HepG2 (cell line): ENCODE measurements around the gene GOLGB1. TPM values are rescaled to one million over a fixed set of nuclear protein-coding genes. Genes with fewer than 3 reads are reported as not detected.
A peak's percentile ranks its signal among the peaks of the same experiment; 100 is the strongest.

Source experiments
- ATF1 ChIP-seq: IDR thresholded peaks from 2 replicates; pipeline ENCODE4 v1.6.1; 2016; ENCODE audit warnings: mild to moderate bottlenecking, control low read depth
- FOXO1 ChIP-seq: sonication (generic); formaldehyde crosslinking; IDR thresholded peaks from 2 replicates; pipeline ENCODE4 v1.4.0; 2020; ENCODE audit warnings: missing genetic modification reagents
- KDM6A ChIP-seq: IDR thresholded peaks from 2 replicates; pipeline ENCODE4 v1.6.1; 2016; ENCODE audit warnings: low read depth
- MEIS2 ChIP-seq: sonication (generic); formaldehyde crosslinking; IDR thresholded peaks from 2 replicates; pipeline ENCODE4 v1.9.0; 2021; ENCODE audit warnings: mild to moderate bottlenecking, missing genetic modification reagents
- NRL ChIP-seq: sonication (generic); formaldehyde crosslinking; IDR thresholded peaks from 2 replicates; pipeline ENCODE4 v1.5.0; 2020; ENCODE audit warnings: missing genetic modification reagents, mild to moderate bottlenecking, moderate library complexity, borderline replicate concordance
- PRMT3 ChIP-seq: sonication (generic); formaldehyde crosslinking; IDR thresholded peaks from 2 replicates; pipeline ENCODE4 v1.8.1; 2022; ENCODE audit warnings: low read depth, mild to moderate bottlenecking, moderate library complexity, missing genetic modification reagents, borderline replicate concordance
- THAP11 ChIP-seq: IDR thresholded peaks from 2 replicates; pipeline ENCODE4 v1.6.1; 2016; ENCODE audit warnings: missing biosample characterization, missing genetic modification reagents
- ZNF234 ChIP-seq: sonication (generic); formaldehyde crosslinking; conservative IDR thresholded peaks from 2 replicates; pipeline ENCODE4 v1.5.1; 2020; ENCODE audit warnings: mild to moderate bottlenecking, missing genetic modification reagents
- ZNF468 ChIP-seq: sonication (generic); formaldehyde crosslinking; IDR thresholded peaks from 2 replicates; pipeline ENCODE4 v1.8.0; 2022; ENCODE audit warnings: mild to moderate bottlenecking, moderate library complexity, missing genetic modification reagents
- ZSCAN12 ChIP-seq: sonication (generic); formaldehyde crosslinking; IDR thresholded peaks from 2 replicates; pipeline ENCODE4 v1.9.0; 2021; ENCODE audit warnings: mild to moderate bottlenecking, missing genetic modification reagents
- polyA plus RNA-seq, 8 experiments: library from polyadenylated mRNA; depleted of rRNA in 3 of 8; stranded (reverse) in 7 of 8; unstranded in 1 of 8; fragments of >200 nt; fragmentation: Illumina TruSeq in 4 of 8; extraction: Trizol in 4 of 8; gene quantifications; 2 replicates each; pipeline versions ENCODE4 v1.2.1 to v1.2.3, GENCODE V29; 2011 to 2016; ENCODE audit warnings: low read depth in 4 of 8, missing spikeins in 1 of 8, mixed read lengths in 1 of 8; ENCODE audit not compliant: insufficient read depth in 1 of 8
- total RNA-seq, 5 experiments: library from RNA; depleted of rRNA; stranded (reverse); fragments of >200 nt; fragmentation: Illumina TruSeq; extraction: Trizol; gene quantifications; 2 replicates each; pipeline ENCODE4 v1.2.3, GENCODE V29; 2016; ENCODE audit warnings: low read depth in 1 of 5
- TF ChIP-seq, protein P1 (sequence below): IDR thresholded peaks from 2 replicates; pipeline ENCODE4 v1.6.1; 2016; ENCODE audit warnings: control low read depth
- TF ChIP-seq, protein P2 (sequence below): sonication (generic); formaldehyde crosslinking; IDR thresholded peaks from 2 replicates; pipeline ENCODE4 v1.4.0; 2020; ENCODE audit warnings: mild to moderate bottlenecking, missing genetic modification reagents
- TF ChIP-seq, protein P3 (sequence below): sonication (generic); formaldehyde crosslinking; IDR thresholded peaks from 2 replicates; pipeline ENCODE4 v1.9.0; 2021; ENCODE audit warnings: missing genetic modification reagents, borderline replicate concordance
- TF ChIP-seq, protein P4 (sequence below): sonication (generic); formaldehyde crosslinking; IDR thresholded peaks from 2 replicates; pipeline ENCODE4 v1.5.1; 2020; ENCODE audit warnings: missing genetic modification reagents, mild to moderate bottlenecking, borderline replicate concordance
- TF ChIP-seq, protein P5 (sequence below): sonication (generic); formaldehyde crosslinking; IDR thresholded peaks from 2 replicates; pipeline ENCODE4 v1.4.0; 2020; ENCODE audit warnings: missing genetic modification reagents, borderline replicate concordance
- TF ChIP-seq, protein P6 (sequence below): sonication (generic); formaldehyde crosslinking; IDR thresholded peaks from 2 replicates; pipeline ENCODE4 v1.4.0; 2020; ENCODE audit warnings: missing genetic modification reagents, mild to moderate bottlenecking, borderline replicate concordance

GOLGB1 gene
- total and polyA plus RNA-seq, 2 of the 13 experiments (the other 11 are each of a cell fraction or from before 2014, with no cell fraction given) = 13.1 to 39.5 TPM

DNA sequence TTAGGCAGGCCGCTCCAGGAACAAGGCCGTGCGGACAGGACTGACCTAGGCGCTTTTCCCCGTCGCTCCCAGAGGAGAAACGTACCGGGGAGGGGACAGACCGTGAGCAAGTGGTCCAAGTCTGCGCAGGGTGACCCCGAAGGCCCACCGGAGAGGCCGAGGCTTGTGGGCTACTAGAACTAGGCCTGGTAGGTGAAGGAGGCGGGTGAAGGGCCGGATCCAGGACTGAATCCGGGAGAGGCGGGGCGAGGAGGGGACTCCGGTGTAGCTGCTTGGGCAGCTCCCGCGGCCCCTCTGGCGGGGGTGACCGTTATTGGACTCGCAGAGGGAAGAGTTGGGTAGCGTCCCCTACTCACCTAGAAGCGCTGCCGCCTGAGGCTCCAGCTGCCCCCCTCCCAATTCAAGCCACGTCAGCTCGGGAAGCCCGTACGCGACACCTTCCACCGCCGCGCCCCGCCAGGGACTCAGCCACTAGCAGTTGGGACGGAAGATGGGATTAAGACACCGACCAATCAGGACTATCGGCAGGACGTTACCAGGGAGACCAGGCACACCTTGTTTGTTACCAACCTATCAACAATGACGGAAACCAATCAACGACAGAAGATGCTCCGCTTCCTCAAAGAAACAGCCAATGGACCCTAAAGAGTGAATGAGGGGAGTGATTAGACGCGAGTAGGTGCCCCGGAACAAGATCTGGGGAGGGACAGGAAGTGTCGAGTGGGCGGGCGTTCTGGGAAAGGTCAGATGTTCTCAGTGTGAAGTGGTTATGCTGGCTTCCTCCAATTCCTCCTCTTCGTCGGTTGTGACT, at the start of gene GOLGB1 (continued):
- TF ChIP-seq PRMT3 (CRISPR knock-in tag) (no peak), ZSCAN12 (peak; percentile 81; the same call in 1 of the 2 replicates), ZNF234 (0 out of 2 replicates have a peak, but pooled peaks have one; percentile 49), NRL (CRISPR knock-in tag) (peak; percentile 44; the same call in 1 of the 2 replicates), MEIS2 (CRISPR knock-in tag) (peak; percentile 38; the same call in 1 of the 2 replicates), ZNF468 (CRISPR knock-in tag) (no peak), ATF1 (peak; percentile 88), KDM6A (CRISPR knock-in tag) (0 out of 2 replicates have a peak, but pooled peaks have one; percentile 22), THAP11 (CRISPR knock-in tag) (peak; percentile 93), FOXO1 (CRISPR knock-in tag) (no peak)
- TF ChIP-seq, protein P1, sequence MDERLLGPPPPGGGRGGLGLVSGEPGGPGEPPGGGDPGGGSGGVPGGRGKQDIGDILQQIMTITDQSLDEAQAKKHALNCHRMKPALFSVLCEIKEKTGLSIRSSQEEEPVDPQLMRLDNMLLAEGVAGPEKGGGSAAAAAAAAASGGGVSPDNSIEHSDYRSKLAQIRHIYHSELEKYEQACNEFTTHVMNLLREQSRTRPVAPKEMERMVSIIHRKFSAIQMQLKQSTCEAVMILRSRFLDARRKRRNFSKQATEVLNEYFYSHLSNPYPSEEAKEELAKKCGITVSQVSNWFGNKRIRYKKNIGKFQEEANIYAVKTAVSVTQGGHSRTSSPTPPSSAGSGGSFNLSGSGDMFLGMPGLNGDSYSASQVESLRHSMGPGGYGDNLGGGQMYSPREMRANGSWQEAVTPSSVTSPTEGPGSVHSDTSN (CRISPR knock-in tag) = peak; percentile 48; the same call in 1 of the 2 replicates
- TF ChIP-seq, protein P2, sequence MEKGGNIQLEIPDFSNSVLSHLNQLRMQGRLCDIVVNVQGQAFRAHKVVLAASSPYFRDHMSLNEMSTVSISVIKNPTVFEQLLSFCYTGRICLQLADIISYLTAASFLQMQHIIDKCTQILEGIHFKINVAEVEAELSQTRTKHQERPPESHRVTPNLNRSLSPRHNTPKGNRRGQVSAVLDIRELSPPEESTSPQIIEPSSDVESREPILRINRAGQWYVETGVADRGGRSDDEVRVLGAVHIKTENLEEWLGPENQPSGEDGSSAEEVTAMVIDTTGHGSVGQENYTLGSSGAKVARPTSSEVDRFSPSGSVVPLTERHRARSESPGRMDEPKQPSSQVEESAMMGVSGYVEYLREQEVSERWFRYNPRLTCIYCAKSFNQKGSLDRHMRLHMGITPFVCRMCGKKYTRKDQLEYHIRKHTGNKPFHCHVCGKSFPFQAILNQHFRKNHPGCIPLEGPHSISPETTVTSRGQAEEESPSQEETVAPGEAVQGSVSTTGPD (CRISPR knock-in tag) = peak; percentile 22; the same call in 1 of the 2 replicates
- TF ChIP-seq, protein P3, sequence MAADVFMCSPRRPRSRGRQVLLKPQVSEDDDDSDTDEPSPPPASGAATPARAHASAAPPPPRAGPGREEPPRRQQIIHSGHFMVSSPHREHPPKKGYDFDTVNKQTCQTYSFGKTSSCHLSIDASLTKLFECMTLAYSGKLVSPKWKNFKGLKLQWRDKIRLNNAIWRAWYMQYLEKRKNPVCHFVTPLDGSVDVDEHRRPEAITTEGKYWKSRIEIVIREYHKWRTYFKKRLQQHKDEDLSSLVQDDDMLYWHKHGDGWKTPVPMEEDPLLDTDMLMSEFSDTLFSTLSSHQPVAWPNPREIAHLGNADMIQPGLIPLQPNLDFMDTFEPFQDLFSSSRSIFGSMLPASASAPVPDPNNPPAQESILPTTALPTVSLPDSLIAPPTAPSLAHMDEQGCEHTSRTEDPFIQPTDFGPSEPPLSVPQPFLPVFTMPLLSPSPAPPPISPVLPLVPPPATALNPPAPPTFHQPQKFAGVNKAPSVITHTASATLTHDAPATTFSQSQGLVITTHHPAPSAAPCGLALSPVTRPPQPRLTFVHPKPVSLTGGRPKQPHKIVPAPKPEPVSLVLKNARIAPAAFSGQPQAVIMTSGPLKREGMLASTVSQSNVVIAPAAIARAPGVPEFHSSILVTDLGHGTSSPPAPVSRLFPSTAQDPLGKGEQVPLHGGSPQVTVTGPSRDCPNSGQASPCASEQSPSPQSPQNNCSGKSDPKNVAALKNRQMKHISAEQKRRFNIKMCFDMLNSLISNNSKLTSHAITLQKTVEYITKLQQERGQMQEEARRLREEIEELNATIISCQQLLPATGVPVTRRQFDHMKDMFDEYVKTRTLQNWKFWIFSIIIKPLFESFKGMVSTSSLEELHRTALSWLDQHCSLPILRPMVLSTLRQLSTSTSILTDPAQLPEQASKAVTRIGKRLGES (CRISPR knock-in tag) = peak; percentile 39; the same call in 1 of the 2 replicates
- TF ChIP-seq, protein P4, sequence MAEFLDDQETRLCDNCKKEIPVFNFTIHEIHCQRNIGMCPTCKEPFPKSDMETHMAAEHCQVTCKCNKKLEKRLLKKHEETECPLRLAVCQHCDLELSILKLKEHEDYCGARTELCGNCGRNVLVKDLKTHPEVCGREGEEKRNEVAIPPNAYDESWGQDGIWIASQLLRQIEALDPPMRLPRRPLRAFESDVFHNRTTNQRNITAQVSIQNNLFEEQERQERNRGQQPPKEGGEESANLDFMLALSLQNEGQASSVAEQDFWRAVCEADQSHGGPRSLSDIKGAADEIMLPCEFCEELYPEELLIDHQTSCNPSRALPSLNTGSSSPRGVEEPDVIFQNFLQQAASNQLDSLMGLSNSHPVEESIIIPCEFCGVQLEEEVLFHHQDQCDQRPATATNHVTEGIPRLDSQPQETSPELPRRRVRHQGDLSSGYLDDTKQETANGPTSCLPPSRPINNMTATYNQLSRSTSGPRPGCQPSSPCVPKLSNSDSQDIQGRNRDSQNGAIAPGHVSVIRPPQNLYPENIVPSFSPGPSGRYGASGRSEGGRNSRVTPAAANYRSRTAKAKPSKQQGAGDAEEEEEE (CRISPR knock-in tag) = 0 out of 2 replicates have a peak, but pooled peaks have one; percentile 53
- TF ChIP-seq, protein P5, sequence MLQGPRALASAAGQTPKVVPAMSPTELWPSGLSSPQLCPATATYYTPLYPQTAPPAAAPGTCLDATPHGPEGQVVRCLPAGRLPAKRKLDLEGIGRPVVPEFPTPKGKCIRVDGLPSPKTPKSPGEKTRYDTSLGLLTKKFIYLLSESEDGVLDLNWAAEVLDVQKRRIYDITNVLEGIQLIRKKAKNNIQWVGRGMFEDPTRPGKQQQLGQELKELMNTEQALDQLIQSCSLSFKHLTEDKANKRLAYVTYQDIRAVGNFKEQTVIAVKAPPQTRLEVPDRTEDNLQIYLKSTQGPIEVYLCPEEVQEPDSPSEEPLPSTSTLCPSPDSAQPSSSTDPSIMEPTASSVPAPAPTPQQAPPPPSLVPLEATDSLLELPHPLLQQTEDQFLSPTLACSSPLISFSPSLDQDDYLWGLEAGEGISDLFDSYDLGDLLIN (CRISPR knock-in tag) = peak; percentile 70; the same call in 1 of the 2 replicates
- TF ChIP-seq, protein P6, sequence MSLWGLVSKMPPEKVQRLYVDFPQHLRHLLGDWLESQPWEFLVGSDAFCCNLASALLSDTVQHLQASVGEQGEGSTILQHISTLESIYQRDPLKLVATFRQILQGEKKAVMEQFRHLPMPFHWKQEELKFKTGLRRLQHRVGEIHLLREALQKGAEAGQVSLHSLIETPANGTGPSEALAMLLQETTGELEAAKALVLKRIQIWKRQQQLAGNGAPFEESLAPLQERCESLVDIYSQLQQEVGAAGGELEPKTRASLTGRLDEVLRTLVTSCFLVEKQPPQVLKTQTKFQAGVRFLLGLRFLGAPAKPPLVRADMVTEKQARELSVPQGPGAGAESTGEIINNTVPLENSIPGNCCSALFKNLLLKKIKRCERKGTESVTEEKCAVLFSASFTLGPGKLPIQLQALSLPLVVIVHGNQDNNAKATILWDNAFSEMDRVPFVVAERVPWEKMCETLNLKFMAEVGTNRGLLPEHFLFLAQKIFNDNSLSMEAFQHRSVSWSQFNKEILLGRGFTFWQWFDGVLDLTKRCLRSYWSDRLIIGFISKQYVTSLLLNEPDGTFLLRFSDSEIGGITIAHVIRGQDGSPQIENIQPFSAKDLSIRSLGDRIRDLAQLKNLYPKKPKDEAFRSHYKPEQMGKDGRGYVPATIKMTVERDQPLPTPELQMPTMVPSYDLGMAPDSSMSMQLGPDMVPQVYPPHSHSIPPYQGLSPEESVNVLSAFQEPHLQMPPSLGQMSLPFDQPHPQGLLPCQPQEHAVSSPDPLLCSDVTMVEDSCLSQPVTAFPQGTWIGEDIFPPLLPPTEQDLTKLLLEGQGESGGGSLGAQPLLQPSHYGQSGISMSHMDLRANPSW = no peak
